Ascending aorta (tissue), 2 donors: ENCODE measurements around the gene HDLBP. TPM values are rescaled to one million over a fixed set of nuclear protein-coding genes. Genes with fewer than 3 reads are reported as not detected.

Source experiments
- DNase-seq, 2 donors: peaks; one replicate each; pipeline ENCODE4 v3.0.0-alpha.2; 2019; ENCODE audit warnings: low spot score in 2 of 2
- H3K27ac ChIP-seq, 2 donors: fragments of 200-600 bp; sonication (generic); one replicate each; pipeline ENCODE4 v1.5.1; 2016 to 2017; ENCODE audit warnings: mild to moderate bottlenecking in 1 of 2
- H3K27me3 ChIP-seq: fragments of 200-600 bp; sonication (generic); one replicate; pipeline ENCODE4 v1.5.1; 2017
- H3K36me3 ChIP-seq, 2 donors: fragments of 200-600 bp; sonication (generic); one replicate each; pipeline ENCODE4 v1.5.1; 2016
- H3K4me1 ChIP-seq, 2 donors: fragments of 200-600 bp; sonication (generic); one replicate each; pipeline ENCODE4 v1.5.1; 2016 to 2017; ENCODE audit warnings: mild to moderate bottlenecking in 1 of 2
- H3K4me3 ChIP-seq, 2 donors: fragments of 200-600 bp; sonication (generic); one replicate each; pipeline ENCODE4 v1.5.1; 2016 to 2017; ENCODE audit warnings: mild to moderate bottlenecking in 1 of 2
- H3K9me3 ChIP-seq, 2 donors: fragments of 200-600 bp; sonication (generic); one replicate each; pipeline ENCODE4 v1.5.1; 2016
- CTCF ChIP-seq, 3 experiments: fragments of 200-600 bp in 2 of 3; fragments of 450-650 bp in 1 of 3; sonication (generic) in 2 of 3; IDR thresholded peaks; one replicate each; pipeline ENCODE4 v1.5.1; 2016 to 2019; ENCODE audit warnings: antibody characterized with exemption in 3 of 3, mild to moderate bottlenecking in 1 of 3, moderate library complexity in 1 of 3
- intact Hi-C: fragments of 100-400 bp; cut with DNase I; formaldehyde crosslinking; loops from one replicate; pipeline ENCODE4 v1.15.1; 2023
- total RNA-seq: library from RNA; depleted of rRNA; stranded (reverse); fragments of >200 nt; gene quantifications from one replicate; pipeline ENCODE4 v1.1.0, GENCODE V29; 2016

HDLBP gene
- total RNA-seq, 1 donor from 2014 or later, result 308 TPM

- Histone ChIP-seq H3K36me3 (no peaks in the 10 kb centered on the region), H3K27me3 (no peaks in the 10 kb centered on the region), H3K4me3 (no peak overlapping the region), H3K4me1 (peaks cover 4 to 5% of the 10 kb centered on the region in 2 donors), H3K9me3 (no peaks in the 10 kb centered on the region), H3K27ac (no peak overlapping the region)
- TF ChIP-seq CTCF (IDR thresholded peaks at IDR 0.05), result no peak
- DNase-seq, result no peak
- intact Hi-C loops, result loop anchor here (10.0 kb wide), 1 partner anchor 281 kb away; the partner anchor contains the start of gene SNED1
These were observed 39.6 kb downstream of the HDLBP start for GRCh38 chr2:241275910-241276309.

- TF ChIP-seq CTCF (IDR thresholded peaks at IDR 0.05), result no peak
- intact Hi-C loops, result loop anchor here (10.0 kb wide), 1 partner anchor 281 kb away; the partner anchor contains the start of gene SNED1
- Histone ChIP-seq H3K27me3 (no peaks in the 10 kb centered on the region), H3K27ac (no peak overlapping the region), H3K4me3 (no peak overlapping the region), H3K9me3 (no peaks in the 10 kb centered on the region), H3K36me3 (no peaks in the 10 kb centered on the region), H3K4me1 (peaks cover 7 to 9% of the 10 kb centered on the region in 2 donors)
- no peak for DNase-seq
These were observed 40.0 kb downstream of the HDLBP start for GRCh38 chr2:241275504-241275903.

- Histone ChIP-seq H3K4me1 (peaks cover 14 to 21% of the 10 kb centered on the region in 2 donors), H3K27me3 (no peaks in the 10 kb centered on the region), H3K27ac (no peak overlapping the region), H3K36me3 (no peaks in the 10 kb centered on the region), H3K9me3 (no peaks in the 10 kb centered on the region), H3K4me3 (no peak overlapping the region)
- no peak for TF ChIP-seq CTCF (IDR thresholded peaks at IDR 0.05)
- intact Hi-C loops, result loop anchor here (5.0 to 10.0 kb wide), 3 partner anchors 118 to 279 kb away; partner anchors contain the start of genes PASK and SNED1
- DNase-seq, result no peak
These were observed 41.3 kb downstream of the HDLBP start for GRCh38 chr2:241274127-241274526.

- intact Hi-C loops, result loop anchor here (2.0 to 10.0 kb wide), 4 partner anchors 83 to 279 kb away; partner anchors contain the start of genes FARP2, PASK and SNED1
- Histone ChIP-seq H3K27me3 (no peaks in the 10 kb centered on the region), H3K4me1 (peaks cover 14 to 25% of the 10 kb centered on the region in 2 donors), H3K4me3 (peak overlapping the region; percentile 98 to 100), H3K36me3 (peaks cover 0 to under 1% of the 10 kb centered on the region in 2 donors), H3K9me3 (no peaks in the 10 kb centered on the region), H3K27ac (peak overlapping the region; percentile 95 to 98)
- no peak for TF ChIP-seq CTCF (IDR thresholded peaks at IDR 0.05)
- no peak for DNase-seq
These were observed 42.1 kb downstream of the HDLBP start for GRCh38 chr2:241273210-241274020.

GRCh38 chr2:241272303-241273209 is 42.9 kb downstream of the HDLBP start:
- H3K27me3 ChIP-seq, result no peaks in the 10 kb centered on the region
- peaks cover 8 to 9% of the 10 kb centered on the region in 2 donors for H3K36me3 ChIP-seq
- H3K27ac ChIP-seq, result peak overlapping the region; percentile 95 to 98
- no peaks in the 10 kb centered on the region for H3K9me3 ChIP-seq
- TF ChIP-seq CTCF (IDR thresholded peaks at IDR 0.05), result no peak
- peak overlapping the region; percentile 98 to 100 for H3K4me3 ChIP-seq
- peaks cover 14 to 28% of the 10 kb centered on the region in 2 donors for H3K4me1 ChIP-seq
- intact Hi-C loops, result loop anchor here (1.0 to 10.0 kb wide), 5 partner anchors 43 to 278 kb away; partner anchors contain the start of genes FARP2, HDLBP, PASK and SEPTIN2
- peak; percentile 30 to 87 for DNase-seq
